Skeletal muscle cell (primary cell): Measurements from ENCODE around the gene ABLIM2.

ENCODE experiments used
- DNase-seq: peaks from one replicate; pipeline ENCODE4 v3.0.0-alpha.2; 2010; ENCODE audit warnings: low read depth
- H3K4me3 ChIP-seq: 2 replicates; pipeline ENCODE4 v1.5.1; 2011; ENCODE audit warnings: low read depth, mild to moderate bottlenecking, control low read depth, low read length, moderate library complexity

Gene ABLIM2

DNA sequence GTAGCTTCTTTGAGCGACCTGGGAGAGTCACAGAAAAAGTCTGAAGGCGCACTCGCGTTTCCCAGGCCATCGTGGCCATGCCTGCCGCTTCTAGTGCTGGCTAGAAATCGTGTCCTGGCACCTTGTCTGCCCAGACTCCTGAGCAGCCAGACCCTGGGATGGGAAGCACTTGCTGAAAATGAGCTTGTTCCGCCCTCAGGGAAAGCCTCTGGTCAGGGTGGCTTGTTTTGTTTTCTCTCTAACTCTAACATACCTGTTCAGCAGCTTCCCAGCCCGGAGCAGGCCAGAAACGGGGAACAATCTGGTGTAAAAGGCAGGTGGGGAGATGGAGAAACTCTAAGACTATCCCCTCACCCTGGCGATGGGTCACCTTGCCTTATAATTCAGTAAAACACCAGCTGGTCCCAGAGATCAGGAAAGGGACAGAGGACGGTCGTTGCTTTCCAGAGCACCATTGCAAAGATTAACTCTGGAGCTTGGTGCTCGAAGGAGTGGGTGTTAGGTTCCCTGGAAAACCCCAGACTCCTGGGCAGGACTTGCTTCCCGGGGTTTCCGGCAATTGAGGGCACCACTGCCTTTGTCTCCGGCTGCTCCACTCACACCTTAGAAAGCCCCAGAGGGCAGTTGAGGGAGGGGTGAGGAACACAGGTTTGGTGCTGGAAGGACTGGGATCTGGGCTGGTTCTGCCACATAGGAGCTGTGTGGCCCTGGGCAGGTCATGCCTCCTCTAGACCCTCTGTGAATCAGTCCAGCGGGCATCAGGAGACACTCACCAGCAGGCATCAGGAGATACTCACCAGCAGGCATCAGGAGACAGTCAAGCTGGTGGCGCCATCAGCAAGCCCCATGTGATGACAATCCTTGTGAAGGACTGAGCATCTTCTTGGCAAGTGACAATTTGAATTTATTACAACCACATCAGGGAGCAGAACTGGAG is 36.0 kb upstream of the ABLIM2 start:
- H3K4me3 ChIP-seq = no peak overlapping the region
- no peak for DNase-seq

DNA sequence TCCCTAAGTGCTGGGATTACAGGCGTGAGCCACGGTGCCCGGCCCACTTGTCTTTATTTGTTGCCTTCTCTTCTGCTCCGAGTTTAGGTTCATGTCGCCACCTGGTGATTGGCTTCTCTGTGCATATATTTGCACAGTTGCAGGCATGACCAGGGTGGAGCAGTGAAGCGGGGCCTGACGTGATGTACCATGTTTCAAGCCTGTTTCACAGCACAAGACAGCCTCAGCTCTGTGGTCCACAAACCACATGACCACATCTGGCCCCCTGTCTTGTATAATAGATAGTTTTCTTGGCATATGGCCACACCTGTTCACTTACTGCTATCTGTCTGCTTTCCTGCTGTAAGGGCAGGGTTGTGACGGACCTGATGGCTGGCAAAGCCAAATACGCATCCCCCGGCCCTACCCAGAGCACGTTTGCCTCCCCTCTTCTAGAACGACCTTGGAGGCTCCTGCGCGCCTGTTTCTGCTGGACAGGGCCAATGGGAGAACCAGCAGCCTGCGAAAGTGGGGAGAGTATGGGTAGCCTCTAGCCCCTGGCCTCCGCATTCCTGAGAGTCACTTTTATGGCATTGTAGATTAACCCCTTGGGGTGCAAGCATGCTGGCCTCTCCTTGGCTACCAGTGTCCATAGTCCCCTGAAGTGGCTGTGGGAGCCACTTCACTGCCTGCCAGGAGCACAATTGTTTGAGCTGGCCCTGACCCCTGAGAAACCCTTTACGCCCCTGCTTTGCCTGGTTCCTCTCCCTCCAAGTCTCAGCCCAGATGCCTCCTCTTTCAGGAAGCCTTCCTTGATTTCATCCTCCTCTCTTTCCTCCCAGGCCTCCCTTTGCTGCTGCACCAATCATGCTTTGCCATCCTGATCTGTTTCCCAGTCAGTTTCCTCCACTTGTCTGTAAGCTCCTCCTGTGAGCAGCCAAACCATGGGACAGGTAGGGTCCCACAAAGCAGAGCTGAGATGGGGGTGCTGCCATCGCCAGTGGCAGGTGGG is 34.4 kb upstream of the ABLIM2 start:
- H3K4me3 ChIP-seq = no peak overlapping the region
- no peak for DNase-seq

DNA sequence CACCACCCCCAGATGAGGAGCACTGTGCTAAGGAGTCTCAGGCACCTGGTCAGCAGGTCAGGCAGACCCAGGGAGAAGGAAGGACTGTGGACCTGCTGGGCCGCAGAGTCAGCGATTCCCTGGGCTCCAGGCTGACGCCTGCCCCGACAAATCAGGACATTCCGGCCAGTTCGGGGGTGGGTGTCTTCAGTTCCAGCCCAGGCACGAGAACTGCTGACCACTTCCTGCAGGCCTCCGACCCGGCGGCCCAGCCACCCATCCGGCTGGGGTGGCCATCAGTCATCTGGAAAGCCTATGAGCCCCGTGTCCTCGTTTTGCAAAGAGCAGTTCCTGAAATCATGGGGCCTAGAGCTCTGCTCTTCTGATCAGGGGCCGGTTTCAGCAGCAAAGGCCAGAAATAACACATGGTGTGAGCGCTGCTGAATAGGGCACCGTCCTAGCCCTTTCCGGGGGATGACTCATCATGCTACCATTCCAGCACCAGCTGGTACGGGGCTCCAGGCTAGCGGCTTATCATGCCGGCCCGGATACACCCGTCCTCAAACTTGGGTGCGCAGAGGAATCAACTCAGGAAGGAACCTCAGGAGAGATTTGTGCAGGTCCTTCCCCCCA is 32.6 kb upstream of the ABLIM2 start:
- DNase-seq = no peak
- no peak overlapping the region for H3K4me3 ChIP-seq

DNA sequence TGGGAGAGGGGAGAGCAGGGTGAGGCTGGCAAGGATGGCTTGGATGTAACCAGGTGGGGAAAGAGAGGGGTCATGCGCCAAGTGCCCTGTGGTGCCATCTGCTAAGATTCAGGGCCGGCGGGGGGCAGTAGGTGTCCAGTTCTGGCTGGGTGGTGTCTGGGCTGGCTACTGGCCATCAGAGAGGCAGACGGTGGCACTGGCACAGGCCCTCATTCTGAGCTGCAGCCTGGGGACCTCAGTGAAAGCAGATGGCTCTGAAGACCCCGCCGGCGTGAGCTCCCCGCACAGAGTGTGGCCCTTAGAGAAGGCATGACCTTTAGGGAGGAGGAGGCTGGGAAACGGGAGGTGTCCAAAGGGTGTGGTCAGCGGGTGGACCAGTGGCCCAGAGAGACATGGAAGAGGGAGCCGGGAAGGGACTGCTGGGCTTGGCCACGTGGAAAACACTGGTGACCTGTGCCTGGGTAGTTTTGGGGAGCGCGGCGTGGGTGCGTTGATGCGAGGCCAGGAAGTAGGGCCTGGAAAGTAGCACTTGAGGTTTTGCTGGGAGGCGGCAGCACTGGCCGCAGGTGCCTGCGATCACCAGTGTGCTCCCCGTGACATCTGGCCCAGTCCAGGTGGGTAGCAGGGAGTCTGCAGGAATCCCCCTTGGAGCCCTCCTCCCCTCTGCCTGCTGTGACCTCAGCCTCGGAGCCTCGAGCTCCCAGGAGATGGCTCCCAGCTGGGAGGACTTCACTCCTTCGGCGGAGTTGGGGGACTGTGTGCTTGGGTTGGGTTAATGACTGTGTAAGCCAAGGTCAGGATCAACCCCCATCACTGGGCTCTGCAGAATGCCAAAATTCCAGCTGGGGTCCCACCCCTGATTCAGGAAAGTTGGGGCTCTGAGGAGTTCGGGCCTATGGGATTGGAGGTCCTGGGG is 31.2 kb upstream of the ABLIM2 start:
- H3K4me3 ChIP-seq = no peak overlapping the region
- no peak for DNase-seq

DNA sequence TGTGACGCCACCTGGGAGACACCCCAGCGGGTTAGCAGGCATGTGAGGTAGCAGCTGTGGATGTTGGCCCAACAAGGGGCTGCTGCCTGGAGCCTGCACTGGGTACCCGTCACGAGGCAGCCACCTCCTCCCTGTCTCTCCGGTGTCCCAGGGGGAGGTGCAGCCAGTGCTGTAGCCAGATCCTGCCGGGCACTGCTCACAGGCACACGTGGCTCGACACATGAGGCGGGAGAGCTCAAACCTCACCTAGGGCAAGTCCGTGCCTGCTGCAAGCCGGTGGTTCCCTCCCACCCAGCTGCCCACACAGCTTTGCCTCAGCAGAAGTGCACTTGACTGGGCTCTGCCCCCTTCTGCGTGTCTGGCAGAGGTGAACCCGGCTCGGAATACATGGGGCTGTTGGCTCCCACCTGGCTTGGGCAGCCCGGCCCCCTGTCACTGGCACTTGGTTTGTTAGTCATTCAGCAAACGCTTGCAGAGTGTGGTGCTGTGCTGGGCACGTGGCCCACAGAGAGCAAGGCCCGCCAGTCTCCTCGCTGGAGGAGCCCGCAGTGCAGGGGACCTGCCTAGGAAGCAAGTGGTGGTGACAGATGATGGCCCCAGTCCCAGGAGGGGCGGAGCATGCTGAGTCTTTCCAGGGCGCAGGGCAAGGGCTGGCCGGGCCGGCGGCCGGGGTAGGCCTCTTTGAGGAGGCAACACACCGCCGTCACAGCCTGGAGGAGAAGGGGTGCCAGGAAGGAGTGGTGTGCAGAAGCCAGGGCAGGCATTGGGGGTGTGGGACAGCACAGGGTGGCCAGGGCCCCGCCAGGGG is 30.3 kb upstream of the ABLIM2 start:
- DNase-seq = no peak

DNA sequence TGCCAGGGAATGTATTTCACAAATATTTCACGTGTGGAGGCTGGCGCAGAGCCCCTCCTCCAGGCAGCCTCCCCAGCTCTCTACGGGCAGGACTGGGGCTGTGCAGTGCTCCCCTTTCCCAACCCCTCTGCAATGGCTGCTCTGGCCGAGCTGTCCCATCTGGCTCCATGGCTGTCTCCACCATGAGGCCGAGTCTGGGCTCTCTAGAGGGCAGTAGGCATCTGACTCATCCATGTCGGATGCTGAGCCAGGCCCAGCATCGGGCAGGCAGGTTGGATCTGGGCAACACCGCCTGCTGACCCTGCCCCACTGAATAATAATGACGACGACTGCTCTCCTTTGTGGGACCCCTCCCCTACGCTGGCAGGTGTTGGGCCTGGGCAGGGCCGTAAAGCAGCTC is 29.5 kb upstream of the ABLIM2 start:
- DNase-seq = no peak
- no peak overlapping the region for H3K4me3 ChIP-seq

More for the DNA sequence above, 30.3 kb upstream of the ABLIM2 start:
- no peak overlapping the region for H3K4me3 ChIP-seq

DNA sequence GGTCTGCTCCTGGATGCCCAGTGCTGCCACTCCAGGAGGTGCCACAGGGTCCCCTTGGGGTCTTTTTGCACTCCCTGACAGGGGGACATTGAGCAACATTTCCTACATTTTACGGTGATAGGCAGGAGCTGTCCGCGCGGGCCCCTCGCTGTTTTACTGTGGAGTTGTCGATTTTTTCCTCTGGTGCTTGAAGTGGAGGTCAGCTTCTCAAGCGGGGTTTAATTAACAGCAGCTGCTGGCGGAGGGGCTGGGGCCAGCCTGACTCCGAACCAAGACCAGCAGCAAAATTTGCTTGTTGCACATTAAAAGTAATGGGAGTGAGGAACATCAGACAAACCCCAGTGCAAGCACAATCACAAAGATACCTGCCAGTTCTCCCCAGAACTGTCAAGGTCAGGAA is 27.3 kb upstream of the ABLIM2 start:
- H3K4me3 ChIP-seq = no peak overlapping the region
- DNase-seq = no peak

DNA sequence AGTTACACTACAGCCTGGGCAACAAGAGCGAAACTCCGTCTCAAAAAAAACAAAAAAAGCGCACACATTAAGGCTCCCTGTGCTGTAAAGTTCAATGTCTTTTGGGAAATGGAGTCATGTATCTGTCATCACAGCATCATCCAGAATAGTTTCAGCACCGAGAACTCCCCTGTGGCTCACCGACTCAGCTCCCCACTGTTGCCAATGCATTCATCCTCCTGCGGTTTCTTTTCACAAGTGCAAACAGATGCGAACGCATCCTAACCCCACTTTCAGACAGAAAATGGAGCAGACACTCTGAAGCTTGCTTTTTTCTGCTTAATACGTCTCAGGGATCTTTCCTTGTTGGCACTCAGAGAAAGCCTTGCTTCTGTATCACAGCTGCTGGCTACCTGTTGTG is 26.7 kb upstream of the ABLIM2 start:
- DNase-seq = peak; percentile 82
- H3K4me3 ChIP-seq = no peak overlapping the region

DNA sequence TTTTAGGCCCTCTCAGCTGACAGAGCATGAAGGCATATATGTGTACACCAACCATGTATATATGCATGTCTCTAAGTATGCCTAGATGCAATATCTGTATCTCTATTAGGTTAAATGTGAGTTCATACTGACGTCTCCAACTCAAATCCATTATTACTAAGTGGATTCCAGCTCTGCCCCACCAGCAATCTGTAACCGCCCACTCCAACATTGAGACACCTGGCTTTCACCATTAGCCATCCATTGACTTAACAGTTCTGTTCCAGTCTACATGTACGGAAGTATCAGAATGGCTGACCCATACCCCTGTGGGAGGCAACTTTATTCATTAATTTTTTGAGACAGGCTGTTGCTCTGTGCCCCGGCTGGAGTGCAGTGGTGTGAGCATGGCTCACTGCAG is 25.4 kb upstream of the ABLIM2 start:
- H3K4me3 ChIP-seq = no peak overlapping the region
- DNase-seq = no peak

DNA sequence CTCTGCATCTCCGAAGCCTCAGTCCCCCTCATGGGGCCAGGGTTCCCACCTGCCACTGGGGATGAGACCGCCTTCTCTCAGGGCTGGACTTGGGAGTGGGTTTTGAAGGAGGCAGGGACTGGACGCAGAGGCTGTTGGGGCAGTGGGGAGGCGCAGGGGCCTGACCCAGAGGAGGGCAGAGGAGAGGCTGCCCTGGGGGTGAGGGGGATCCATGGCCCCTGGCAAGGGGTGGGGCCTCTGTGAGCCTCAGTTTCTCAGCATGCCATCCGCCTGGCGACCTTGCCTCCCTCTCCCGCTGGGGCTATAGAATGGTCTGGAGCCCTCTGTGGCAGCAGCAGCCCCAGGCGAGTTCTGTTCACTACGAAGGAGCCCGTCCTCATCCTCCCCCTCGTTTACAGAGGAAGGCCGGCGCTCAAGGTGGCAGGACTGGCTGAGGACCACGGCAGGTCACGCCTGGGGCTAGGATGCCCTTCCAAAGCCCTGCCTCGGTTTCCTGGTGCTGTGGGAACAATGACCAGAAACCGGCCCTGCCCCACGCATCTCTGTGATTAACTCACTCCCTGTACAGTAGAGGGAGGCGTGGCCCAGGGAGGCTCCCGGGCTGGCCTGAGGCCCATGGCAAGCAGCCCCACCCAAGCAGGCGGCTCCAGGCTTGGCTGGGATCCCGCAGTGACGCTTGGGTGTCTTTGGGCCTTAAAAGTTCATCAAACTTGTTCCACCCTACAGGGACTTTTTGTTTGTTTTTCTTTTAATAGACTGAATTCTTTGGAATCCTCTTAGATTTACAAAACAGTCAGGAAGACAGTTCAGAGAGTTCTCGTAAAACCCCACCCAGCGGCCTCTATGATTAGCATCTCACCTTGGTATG is 24.5 kb upstream of the ABLIM2 start:
- no peak for DNase-seq

DNA sequence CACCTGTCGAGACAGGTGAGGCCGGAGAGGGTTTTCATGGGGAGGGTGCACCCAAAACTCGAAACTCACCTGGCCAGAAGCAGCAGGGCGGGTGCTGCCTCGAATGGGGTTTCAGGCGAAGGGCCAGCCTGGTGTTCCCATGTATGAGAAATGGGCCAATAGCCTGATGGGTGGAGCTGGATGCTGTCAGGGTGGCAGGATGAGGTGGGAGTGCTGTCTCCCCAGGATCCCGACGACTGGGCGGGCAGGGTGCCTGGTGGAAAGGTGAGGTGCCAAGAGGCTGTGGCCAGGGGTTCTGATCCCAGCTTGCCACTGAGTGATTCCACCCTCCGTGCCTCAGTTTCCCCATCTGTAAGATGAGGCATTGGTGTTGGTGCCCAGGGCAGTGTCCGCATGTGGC is 23.7 kb upstream of the ABLIM2 start:
- no peak for DNase-seq
- no peak overlapping the region for H3K4me3 ChIP-seq

More for the DNA sequence above, 24.5 kb upstream of the ABLIM2 start:
- no peak overlapping the region for H3K4me3 ChIP-seq

DNA sequence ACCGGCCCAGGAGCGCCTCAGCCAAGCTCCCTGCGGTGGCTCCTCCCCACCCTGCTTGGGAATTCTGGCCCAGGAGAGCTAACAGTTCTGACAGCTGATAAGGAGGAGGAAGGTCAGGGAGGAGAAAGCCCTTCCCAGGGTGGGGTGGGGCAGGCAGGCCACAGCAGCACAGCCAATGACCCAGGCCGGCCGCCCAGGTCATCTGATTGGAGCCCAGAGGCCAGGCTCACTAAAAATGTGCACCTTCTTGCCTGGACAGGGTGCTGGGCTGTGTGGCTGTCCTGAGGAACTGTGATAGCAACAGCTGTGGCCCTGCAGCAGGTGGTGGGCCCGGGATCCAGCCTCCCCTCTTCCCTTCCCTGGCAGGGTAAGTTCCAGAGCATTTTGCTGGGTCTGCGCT is 23.2 kb upstream of the ABLIM2 start:
- DNase-seq = no peak
- H3K4me3 ChIP-seq = no peak overlapping the region

DNA sequence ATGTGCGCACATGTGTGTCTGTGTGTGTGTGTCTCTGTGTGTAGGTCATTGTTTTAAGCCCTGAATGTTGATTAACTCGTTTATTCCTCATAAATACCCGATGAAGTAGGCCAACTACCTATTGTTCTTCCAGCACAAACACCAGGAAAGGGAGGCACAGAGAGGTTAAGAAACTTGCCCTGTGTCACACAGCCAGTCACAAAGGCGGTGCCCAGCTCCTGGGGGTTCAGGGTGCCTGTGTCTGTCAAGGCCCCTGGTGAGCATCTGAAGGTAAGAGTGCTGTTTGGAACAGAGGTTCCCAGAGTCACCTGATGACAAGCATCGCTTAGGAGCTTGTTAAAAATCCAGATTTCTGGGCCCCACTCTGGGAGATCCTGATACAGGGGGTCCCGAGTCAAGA is 22.5 kb upstream of the ABLIM2 start:
- no peak for DNase-seq
- H3K4me3 ChIP-seq = no peak overlapping the region

DNA sequence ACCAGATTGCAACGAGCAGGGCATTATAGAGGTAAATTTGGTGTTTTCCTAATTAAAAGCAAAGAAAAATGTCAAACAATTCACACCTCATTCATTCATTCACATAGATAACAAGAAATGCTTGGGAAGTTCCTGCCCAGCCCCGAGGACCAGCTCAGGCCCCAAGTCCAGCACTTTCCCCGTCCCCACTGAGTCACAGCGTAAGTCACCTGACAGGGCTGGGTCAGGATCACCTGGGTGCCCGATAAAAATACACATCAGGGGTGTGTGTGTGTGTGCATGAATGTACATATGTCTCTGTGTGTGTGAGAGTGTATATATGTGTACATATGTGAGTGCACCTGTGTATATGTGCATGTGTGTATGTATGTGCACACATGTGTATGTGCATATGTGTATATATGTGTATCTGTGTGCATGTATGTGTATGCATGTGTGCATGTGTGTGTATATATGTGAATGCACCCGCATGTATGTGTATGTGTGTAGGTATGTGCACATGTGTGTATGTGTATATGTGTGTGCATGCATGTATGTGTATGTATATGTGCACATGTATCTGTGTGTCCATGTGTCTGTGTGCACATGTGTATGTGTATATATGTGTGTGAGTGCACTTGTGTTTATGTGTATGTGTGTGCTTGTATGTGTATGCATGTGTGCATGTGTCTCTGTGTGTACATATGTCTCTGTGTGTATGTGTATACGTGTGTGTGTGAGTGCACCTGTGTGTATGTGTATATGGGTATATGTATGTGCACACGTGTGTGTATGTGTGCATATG is 21.9 kb upstream of the ABLIM2 start:
- no peak overlapping the region for H3K4me3 ChIP-seq
- DNase-seq = no peak

DNA sequence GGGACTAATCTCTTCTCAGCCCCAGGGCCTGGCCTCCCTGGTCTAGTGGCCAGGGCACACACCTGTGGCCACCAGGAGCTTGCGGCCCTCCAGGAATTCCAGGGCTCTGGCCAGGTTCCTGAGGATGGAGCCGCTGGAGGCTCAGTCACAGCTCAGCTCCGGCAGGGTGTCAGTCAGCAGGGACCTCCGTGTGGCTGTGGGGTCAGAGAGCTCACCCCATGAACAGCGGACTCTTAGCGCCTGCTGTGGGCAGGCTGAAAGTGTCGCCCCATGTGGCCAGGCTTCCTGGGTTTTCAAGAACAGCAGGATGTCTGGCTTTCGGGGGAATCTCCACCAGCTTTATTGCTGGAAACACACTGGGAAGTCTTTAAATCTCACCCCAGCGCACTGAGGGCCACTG is 21.2 kb upstream of the ABLIM2 start:
- no peak for DNase-seq
- no peak overlapping the region for H3K4me3 ChIP-seq

DNA sequence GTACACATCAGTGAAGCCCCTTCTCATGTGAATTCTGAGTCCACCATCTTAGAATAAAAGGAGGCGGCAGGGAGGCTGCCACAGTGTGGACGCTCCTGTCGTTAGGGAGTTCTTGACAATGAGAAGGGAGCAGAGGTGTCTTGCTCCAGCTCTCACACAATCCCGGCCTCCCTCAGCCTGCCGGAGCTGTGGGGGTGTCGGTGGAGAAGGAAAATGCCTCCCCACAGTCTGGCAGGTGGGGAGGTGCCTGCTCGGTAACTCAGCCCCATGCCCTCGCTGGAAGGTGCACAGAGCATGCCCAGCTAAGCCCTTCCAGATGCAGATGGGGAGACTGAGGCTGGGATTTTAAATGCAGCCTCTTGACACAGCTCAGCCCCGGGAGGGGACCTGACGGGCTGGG is 20.5 kb upstream of the ABLIM2 start:
- H3K4me3 ChIP-seq = no peak overlapping the region
- no peak for DNase-seq
